ENCODE data around the gene EIF4B. TPM values are rescaled to one million over a fixed set of nuclear protein-coding genes. Genes with fewer than 3 reads are reported as not detected.
A peak's percentile ranks its signal among the peaks of the same experiment; 100 is the strongest.

Gene EIF4B
- total RNA-seq, 1 donor from 2014 or later, result 339 TPM

DNA sequence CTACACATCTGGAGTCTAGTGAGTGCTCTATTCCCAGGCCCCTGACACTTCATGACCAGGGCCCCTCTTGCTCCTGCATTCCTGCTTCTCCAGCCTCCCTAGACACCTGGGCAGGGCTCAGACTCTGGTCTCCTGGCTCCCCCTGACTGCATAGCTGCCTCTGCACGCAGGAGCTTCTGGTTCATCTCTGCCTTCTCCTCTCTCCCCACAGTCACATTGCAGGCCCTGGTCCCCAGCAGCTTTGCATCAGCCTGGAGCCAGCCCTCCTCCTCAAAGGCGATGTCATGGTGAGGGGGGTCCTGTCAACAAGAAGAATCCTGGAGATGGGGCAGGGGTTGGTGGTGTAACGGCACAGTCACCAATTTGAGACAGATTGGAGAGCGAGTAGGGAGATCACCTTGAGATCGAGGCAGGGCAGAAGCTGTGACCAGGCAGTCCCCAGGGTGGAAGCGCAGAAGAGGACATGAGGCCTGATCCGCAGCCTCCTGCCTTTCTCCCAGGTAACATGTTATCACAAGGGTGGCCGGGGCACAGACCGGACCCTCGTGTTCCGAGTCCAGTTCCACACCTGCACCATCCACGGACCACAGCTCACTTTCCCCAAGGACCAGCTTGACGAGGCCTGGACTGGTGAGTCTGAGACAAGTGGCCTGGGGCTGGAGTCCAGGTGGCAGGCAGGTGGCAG is 51.7 kb downstream of the EIF4B start:
- Histone ChIP-seq H3K4me3 (no peak overlapping the region), H3K9me3 (no peaks in the 10 kb centered on the region), H3K4me1 (peaks cover 71% of the 10 kb centered on the region), H3K27ac (peak overlapping the region; percentile 96), H3K27me3 (no peaks in the 10 kb centered on the region), H3K36me3 (peaks cover 0 to 59% of the 10 kb centered on the region in 2 donors)
- TF ChIP-seq, protein P1, sequence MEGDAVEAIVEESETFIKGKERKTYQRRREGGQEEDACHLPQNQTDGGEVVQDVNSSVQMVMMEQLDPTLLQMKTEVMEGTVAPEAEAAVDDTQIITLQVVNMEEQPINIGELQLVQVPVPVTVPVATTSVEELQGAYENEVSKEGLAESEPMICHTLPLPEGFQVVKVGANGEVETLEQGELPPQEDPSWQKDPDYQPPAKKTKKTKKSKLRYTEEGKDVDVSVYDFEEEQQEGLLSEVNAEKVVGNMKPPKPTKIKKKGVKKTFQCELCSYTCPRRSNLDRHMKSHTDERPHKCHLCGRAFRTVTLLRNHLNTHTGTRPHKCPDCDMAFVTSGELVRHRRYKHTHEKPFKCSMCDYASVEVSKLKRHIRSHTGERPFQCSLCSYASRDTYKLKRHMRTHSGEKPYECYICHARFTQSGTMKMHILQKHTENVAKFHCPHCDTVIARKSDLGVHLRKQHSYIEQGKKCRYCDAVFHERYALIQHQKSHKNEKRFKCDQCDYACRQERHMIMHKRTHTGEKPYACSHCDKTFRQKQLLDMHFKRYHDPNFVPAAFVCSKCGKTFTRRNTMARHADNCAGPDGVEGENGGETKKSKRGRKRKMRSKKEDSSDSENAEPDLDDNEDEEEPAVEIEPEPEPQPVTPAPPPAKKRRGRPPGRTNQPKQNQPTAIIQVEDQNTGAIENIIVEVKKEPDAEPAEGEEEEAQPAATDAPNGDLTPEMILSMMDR (IDR thresholded peaks at IDR 0.05), result no peak
- TF ChIP-seq POLR2A (IDR thresholded peaks at IDR 0.05) (no peak), POLR2AphosphoS5 (IDR thresholded peaks at IDR 0.05; ENCODE audit: insufficient read depth in 1 of 2, low read depth in 1 of 2) (no peak)
- intact Hi-C loops (cut with DNase I), result no loop called here
- DNase-seq (ENCODE audit: extremely low spot score in 2 of 2), result no peak

DNA sequence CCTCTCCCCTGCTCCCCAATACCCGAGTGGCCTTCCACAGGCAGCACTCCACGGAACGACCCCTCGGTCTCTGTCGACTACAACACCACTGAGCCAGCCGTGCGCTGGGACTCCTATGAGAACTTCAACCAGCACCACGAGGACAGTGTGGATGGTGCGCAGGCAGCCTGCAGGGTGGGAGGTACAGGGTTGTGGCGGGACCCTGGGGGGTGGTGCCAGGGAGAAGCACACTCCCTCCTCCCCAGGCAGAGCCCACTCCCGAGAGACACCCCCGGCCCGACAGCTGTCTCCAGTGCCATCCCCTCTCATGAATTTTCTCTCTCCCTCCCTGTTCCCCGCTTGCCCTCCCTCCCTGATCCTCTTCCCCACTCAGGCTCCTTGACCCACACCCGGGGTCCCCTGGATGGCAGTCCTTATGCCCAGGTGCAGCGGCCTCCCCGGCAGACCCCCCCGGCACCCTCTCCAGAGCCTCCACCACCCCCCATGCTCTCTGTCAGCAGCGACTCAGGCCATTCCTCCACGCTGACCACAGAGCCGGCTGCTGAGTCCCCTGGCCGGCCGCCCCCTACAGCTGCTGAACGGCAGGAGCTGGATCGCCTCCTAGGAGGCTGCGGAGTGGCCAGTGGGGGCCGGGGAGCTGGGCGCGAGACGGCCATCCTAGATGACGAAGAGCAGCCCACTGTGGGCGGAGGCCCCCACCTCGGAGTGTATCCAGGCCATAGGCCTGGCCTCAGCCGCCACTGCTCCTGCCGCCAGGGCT is 52.6 kb downstream of the EIF4B start:
- DNase-seq (ENCODE audit: extremely low spot score in 2 of 2), result no peak
- peak overlapping the region; percentile 80 for H3K27ac ChIP-seq
- TF ChIP-seq, protein P1 (IDR thresholded peaks at IDR 0.05), result no peak
- TF ChIP-seq POLR2AphosphoS5 (IDR thresholded peaks at IDR 0.05; ENCODE audit: insufficient read depth in 1 of 2, low read depth in 1 of 2), result no peak
- no peak for TF ChIP-seq POLR2A (IDR thresholded peaks at IDR 0.05)
- peaks cover 71% of the 10 kb centered on the region for H3K4me1 ChIP-seq
- intact Hi-C loops (cut with DNase I), result no loop called here
- no peaks in the 10 kb centered on the region for H3K9me3 ChIP-seq
- H3K36me3 ChIP-seq, result peaks cover 0 to 62% of the 10 kb centered on the region in 2 donors
- no peaks in the 10 kb centered on the region for H3K27me3 ChIP-seq
- H3K4me3 ChIP-seq, result no peak overlapping the region

DNA sequence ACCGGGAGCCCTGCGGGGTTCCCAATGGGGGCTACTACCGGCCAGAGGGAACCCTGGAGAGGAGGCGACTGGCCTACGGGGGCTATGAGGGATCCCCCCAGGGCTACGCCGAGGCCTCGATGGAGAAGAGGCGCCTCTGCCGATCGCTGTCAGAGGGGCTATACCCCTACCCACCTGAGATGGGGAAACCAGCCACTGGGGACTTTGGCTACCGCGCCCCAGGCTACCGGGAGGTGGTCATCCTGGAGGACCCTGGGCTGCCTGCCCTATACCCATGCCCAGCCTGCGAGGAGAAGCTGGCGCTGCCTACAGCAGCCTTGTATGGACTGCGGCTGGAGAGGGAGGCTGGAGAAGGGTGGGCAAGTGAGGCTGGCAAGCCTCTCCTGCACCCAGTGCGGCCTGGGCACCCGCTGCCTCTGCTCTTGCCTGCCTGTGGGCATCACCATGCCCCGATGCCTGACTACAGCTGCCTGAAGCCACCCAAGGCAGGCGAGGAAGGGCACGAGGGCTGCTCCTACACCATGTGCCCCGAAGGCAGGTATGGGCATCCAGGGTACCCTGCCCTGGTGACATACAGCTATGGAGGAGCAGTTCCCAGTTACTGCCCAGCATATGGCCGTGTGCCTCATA is 53.3 kb downstream of the EIF4B start:
- no peaks in the 10 kb centered on the region for H3K27me3 ChIP-seq
- H3K4me1 ChIP-seq, result peaks cover 69% of the 10 kb centered on the region
- H3K4me3 ChIP-seq, result no peak overlapping the region
- no peaks in the 10 kb centered on the region for H3K9me3 ChIP-seq
- peak in 1 of 2 donors; percentile 44 for TF ChIP-seq POLR2AphosphoS5 (IDR thresholded peaks at IDR 0.05; ENCODE audit: insufficient read depth in 1 of 2, low read depth in 1 of 2)
- TF ChIP-seq, protein P1 (IDR thresholded peaks at IDR 0.05), result no peak
- intact Hi-C loops (cut with DNase I), result loop anchor here (10.0 kb wide), 1 partner anchor 135 kb away; no protein-coding TSS in a partner anchor
- peak overlapping the region; percentile 80 for H3K27ac ChIP-seq
- peaks cover 0 to 62% of the 10 kb centered on the region in 2 donors for H3K36me3 ChIP-seq
- DNase-seq (ENCODE audit: extremely low spot score in 2 of 2), result no peak

DNA sequence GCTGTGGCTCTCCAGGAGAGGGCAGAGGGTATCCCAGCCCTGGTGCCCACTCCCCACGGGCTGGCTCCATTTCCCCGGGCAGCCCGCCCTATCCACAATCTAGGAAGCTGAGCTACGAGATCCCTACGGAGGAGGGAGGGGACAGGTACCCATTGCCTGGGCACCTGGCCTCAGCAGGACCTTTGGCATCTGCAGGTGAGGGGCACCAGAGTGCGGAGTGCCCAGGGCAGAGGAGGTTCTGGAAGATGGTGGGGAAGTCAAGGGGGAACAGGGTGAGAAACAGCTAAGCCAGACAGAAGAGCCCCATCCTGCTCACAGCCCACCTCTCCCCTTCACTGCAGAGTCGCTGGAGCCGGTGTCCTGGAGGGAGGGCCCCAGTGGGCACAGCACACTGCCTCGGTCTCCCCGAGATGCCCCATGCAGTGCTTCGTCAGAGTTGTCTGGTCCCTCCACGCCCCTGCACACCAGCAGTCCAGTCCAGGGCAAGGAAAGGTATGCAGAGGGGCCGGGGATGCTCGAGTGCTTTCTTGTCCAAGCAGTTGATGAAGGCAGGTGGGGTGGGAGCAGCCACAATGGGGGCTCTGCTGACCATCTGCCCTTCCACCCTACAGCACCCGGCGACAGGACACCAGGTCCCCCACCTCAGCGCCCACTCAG is 53.9 kb downstream of the EIF4B start:
- intact Hi-C loops (cut with DNase I), result loop anchor here (10.0 kb wide), 1 partner anchor 135 kb away; no protein-coding TSS in a partner anchor
- no peaks in the 10 kb centered on the region for H3K27me3 ChIP-seq
- H3K4me3 ChIP-seq, result no peak overlapping the region
- no peak for DNase-seq (ENCODE audit: extremely low spot score in 2 of 2)
- H3K27ac ChIP-seq, result peak overlapping the region; percentile 80
- H3K9me3 ChIP-seq, result no peaks in the 10 kb centered on the region
- peaks cover 0 to 64% of the 10 kb centered on the region in 2 donors for H3K36me3 ChIP-seq
- peak in 1 of 2 donors; percentile 18 for TF ChIP-seq POLR2AphosphoS5 (IDR thresholded peaks at IDR 0.05; ENCODE audit: insufficient read depth in 1 of 2, low read depth in 1 of 2)
- TF ChIP-seq, protein P1 (IDR thresholded peaks at IDR 0.05), result no peak
- H3K4me1 ChIP-seq, result peaks cover 69% of the 10 kb centered on the region
